CD14-positive monocyte (primary cell): Measurements from ENCODE around the gene SSH3. TPM values are rescaled to one million over a fixed set of nuclear protein-coding genes. Genes with fewer than 3 reads are reported as not detected.

ENCODE experiments used
- DNase-seq, 3 donors: peaks; one replicate each; pipeline ENCODE4 v3.0.0-alpha.2; 2011 to 2022
- H2AFZ ChIP-seq: 2 replicates; pipeline ENCODE4 v1.6.0; 2012; ENCODE audit warnings: mild to moderate bottlenecking, low read depth, low read length, inconsistent platforms; ENCODE audit not compliant: insufficient read depth, poor library complexity, severe bottlenecking
- H3K27ac ChIP-seq, 2 donors: 1 replicate in 1 of 2; 2 replicates in 1 of 2; pipeline ENCODE4 v1.5.1; 2012 to 2013; ENCODE audit warnings: low read length in 2 of 2, control low read depth in 1 of 2, inconsistent platforms in 1 of 2, low read depth in 1 of 2, mild to moderate bottlenecking in 1 of 2
- H3K27me3 ChIP-seq, 2 donors: one replicate each; pipeline versions ENCODE4 v1.6.0 to v1.6.1; 2011 to 2013; ENCODE audit warnings: low read length in 2 of 2; ENCODE audit not compliant: control insufficient read depth in 2 of 2, insufficient read depth in 2 of 2
- H3K36me3 ChIP-seq, 2 donors: replicated peaks in 1 of 2; 1 replicate in 1 of 2; 2 replicates in 1 of 2; pipeline versions ENCODE4 v1.5.1 to v1.6.1; 2012 to 2013; ENCODE audit warnings: low read length in 2 of 2, control low read depth in 1 of 2, inconsistent platforms in 1 of 2, mild to moderate bottlenecking in 1 of 2; ENCODE audit not compliant: insufficient read depth in 2 of 2, control insufficient read depth in 1 of 2
- H3K4me1 ChIP-seq, 2 donors: 1 replicate in 1 of 2; 2 replicates in 1 of 2; pipeline versions ENCODE4 v1.5.1 to v1.6.1; 2012 to 2013; ENCODE audit warnings: low read length in 2 of 2, control low read depth in 1 of 2, inconsistent platforms in 1 of 2, mild to moderate bottlenecking in 1 of 2, moderate library complexity in 1 of 2; ENCODE audit not compliant: insufficient read depth in 2 of 2, control insufficient read depth in 1 of 2
- H3K4me2 ChIP-seq: replicated peaks from 2 replicates; pipeline ENCODE3; 2012; ENCODE audit warnings: low read length, moderate library complexity, mild to moderate bottlenecking; ENCODE audit not compliant: poor library complexity, severe bottlenecking; ENCODE audit errors: extremely low read depth
- H3K4me3 ChIP-seq, 3 experiments: fragments of 200-600 bp in 1 of 3; sonication (generic) in 1 of 3; replicated peaks in 1 of 3; 1 replicate in 2 of 3; 2 replicates in 1 of 3; pipeline ENCODE4 v1.5.1; 2011 to 2013; ENCODE audit warnings: low read length in 3 of 3, mild to moderate bottlenecking in 3 of 3, control low read depth in 2 of 3, low read depth in 2 of 3, inconsistent platforms in 1 of 3, moderate library complexity in 1 of 3
- H3K79me2 ChIP-seq: 2 replicates; pipeline ENCODE4 v1.6.0; 2012; ENCODE audit warnings: mild to moderate bottlenecking, control low read depth, inconsistent platforms, low read length, moderate library complexity; ENCODE audit not compliant: insufficient read depth
- H3K9ac ChIP-seq: 2 replicates; pipeline ENCODE4 v1.6.0; 2017; ENCODE audit warnings: low read length, mild to moderate bottlenecking; ENCODE audit not compliant: insufficient read depth, poor library complexity, severe bottlenecking
- H3K9me3 ChIP-seq, 2 donors: replicated peaks in 1 of 2; 1 replicate in 1 of 2; 2 replicates in 1 of 2; pipeline versions ENCODE4 v1.5.1 to v1.6.1; 2012 to 2013; ENCODE audit warnings: low read length in 2 of 2, control low read depth in 1 of 2; ENCODE audit not compliant: control insufficient read depth in 1 of 2, insufficient read depth in 1 of 2
- H4K20me1 ChIP-seq: 2 replicates; pipeline ENCODE4 v1.6.0; 2012; ENCODE audit warnings: mild to moderate bottlenecking, low read length, control low read depth, moderate library complexity; ENCODE audit not compliant: insufficient read depth
- H3K27ac Mint-ChIP-seq, 7 donors: one replicate each; pipeline ENCODE4 v1.8.0; 2020; ENCODE audit warnings: mild to moderate bottlenecking in 7 of 7, mixed read lengths in 7 of 7, moderate library complexity in 6 of 7, inconsistent platforms in 2 of 7
- H3K27me3 Mint-ChIP-seq, 3 donors: one replicate each; pipeline ENCODE4 v1.8.0; 2021 to 2022; ENCODE audit warnings: low read depth in 3 of 3, mild to moderate bottlenecking in 3 of 3, mixed read lengths in 3 of 3, moderate library complexity in 3 of 3, inconsistent platforms in 1 of 3
- H3K36me3 Mint-ChIP-seq, 2 donors: one replicate each; pipeline ENCODE4 v1.8.0; 2020; ENCODE audit warnings: mixed read lengths in 2 of 2, inconsistent platforms in 1 of 2, mild to moderate bottlenecking in 1 of 2
- H3K4me1 Mint-ChIP-seq: one replicate; pipeline ENCODE4 v1.8.0; 2020; ENCODE audit warnings: mild to moderate bottlenecking, mixed read lengths
- H3K4me3 Mint-ChIP-seq, 2 donors: one replicate each; pipeline ENCODE4 v1.8.0; 2020; ENCODE audit warnings: mild to moderate bottlenecking in 2 of 2, mixed read lengths in 2 of 2, moderate library complexity in 1 of 2
- H3K9me3 Mint-ChIP-seq, 7 donors: one replicate each; pipeline ENCODE4 v1.8.0; 2020 to 2022; ENCODE audit warnings: mixed read lengths in 7 of 7, mild to moderate bottlenecking in 6 of 7, moderate library complexity in 6 of 7, inconsistent platforms in 2 of 7
- CTCF ChIP-seq: fragments of 200-600 bp; IDR thresholded peaks from one replicate; pipeline ENCODE4 v1.8.0; 2022; ENCODE audit warnings: antibody characterized with exemption, mild to moderate bottlenecking
- WGBS: methylation state at CpG from one replicate; pipeline ENCODE4 v1.1.5; 2013; ENCODE audit warnings: missing lambda C conversion rate; ENCODE audit not compliant: insufficient coverage; 5-methylcytosine and 5-hydroxymethylcytosine counted together
- intact Hi-C, 2 donors: fragments of 100-400 bp; cut with micrococcal nuclease; formaldehyde crosslinking; loops; one replicate each; pipeline versions ENCODE4 v1.15.0 to v1.15.1; 2023
- polyA plus RNA-seq, 3 donors: library from polyadenylated mRNA; depleted of rRNA in 1 of 3; unstranded in 2 of 3; stranded (reverse) in 1 of 3; fragments of 300-500 nt in 2 of 3; fragments of >200 nt in 1 of 3; fragmentation: Illumina TruSeq in 2 of 3; gene quantifications; 1 replicate in 2 of 3; 2 replicates in 1 of 3; pipeline ENCODE4 v1.2.3, GENCODE V29; 2012 to 2021

SSH3 gene
- polyA plus RNA-seq, 3 donors = 3.6 to 23.3 (median 5.8) TPM

DNA sequence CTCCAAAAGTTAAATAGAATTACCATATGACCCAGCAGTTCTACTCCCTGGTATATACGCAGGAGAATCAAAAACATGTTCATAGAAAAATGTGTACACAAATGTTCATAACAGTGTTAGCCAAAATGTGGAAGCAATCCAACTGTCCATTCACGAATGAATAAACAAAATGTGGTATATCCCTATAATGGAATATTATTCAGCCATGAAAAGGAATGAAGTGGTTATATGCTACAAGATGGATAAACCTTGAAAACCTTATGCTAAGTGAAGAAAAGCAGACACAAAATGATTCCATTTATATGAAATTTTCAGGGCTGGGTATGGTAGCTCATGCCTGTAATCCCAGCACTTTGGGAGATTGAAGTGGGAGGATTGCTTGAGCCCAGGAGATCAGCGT is 33.9 kb downstream of the SSH3 start:
- H3K9me3 Mint-ChIP-seq = peaks cover 0 to 2% (median 0%) of the 10 kb centered on the region in 7 donors
- intact Hi-C loops = no loop called here
- Histone ChIP-seq H3K36me3 (no peaks in the 10 kb centered on the region), H3K79me2 (no peaks in the 10 kb centered on the region), H3K4me1 (no peaks in the 10 kb centered on the region), H3K4me2 (no peak overlapping the region), H4K20me1 (no peaks in the 10 kb centered on the region), H2AFZ (no peak overlapping the region), H3K9me3 (no peaks in the 10 kb centered on the region), H3K27me3 (no peaks in the 10 kb centered on the region), H3K9ac (no peak overlapping the region), H3K27ac (no peak overlapping the region), H3K4me3 (no peak overlapping the region)
- WGBS = no CpG with 5 or more reads among the region's 3 CpGs
- H3K36me3 Mint-ChIP-seq = no peaks in the 10 kb centered on the region
- H3K4me3 Mint-ChIP-seq = no peak overlapping the region
- H3K27ac Mint-ChIP-seq = no peak overlapping the region
- H3K4me1 Mint-ChIP-seq = no peaks in the 10 kb centered on the region
- no peak for TF ChIP-seq CTCF
- peaks cover 0 to 3% (median 0%) of the 10 kb centered on the region in 3 donors for H3K27me3 Mint-ChIP-seq
- no peak for DNase-seq

- Mint-ChIP-seq H3K36me3 (no peaks in the 10 kb centered on the region), H3K27ac (no peak overlapping the region), H3K27me3 (peaks cover 0 to under 1% (median 0%) of the 10 kb centered on the region in 3 donors), H3K9me3 (peaks cover 0 to 1% (median 0%) of the 10 kb centered on the region in 7 donors), H3K4me1 (peaks cover 9% of the 10 kb centered on the region), H3K4me3 (no peak overlapping the region)
- no peak overlapping the region for H3K4me2 ChIP-seq
- no peak overlapping the region for H3K9ac ChIP-seq
- no peaks in the 10 kb centered on the region for H3K9me3 ChIP-seq
- H3K4me1 ChIP-seq = no peaks in the 10 kb centered on the region
- no peak for TF ChIP-seq CTCF
- no peaks in the 10 kb centered on the region for H3K79me2 ChIP-seq
- no peak overlapping the region for H2AFZ ChIP-seq
- 100% methylated on average over 2 of the region's 4 CpGs for WGBS
- no peak overlapping the region for H3K27ac ChIP-seq
- intact Hi-C loops = no loop called here
- no peak for DNase-seq
- no peak overlapping the region for H3K4me3 ChIP-seq
- H3K36me3 ChIP-seq = no peaks in the 10 kb centered on the region
- H4K20me1 ChIP-seq = no peaks in the 10 kb centered on the region
- no peaks in the 10 kb centered on the region for H3K27me3 ChIP-seq
Observed at GRCh38 chr11:67344264-67344663, 40.9 kb downstream of the SSH3 start.
